GM12874 (cell line): ENCODE measurements around the gene ZNF362.

Experiments
- TF ChIP-seq, protein P1 (sequence below): IDR thresholded peaks from 2 replicates; pipeline ENCODE4 v1.5.1; 2011; ENCODE audit warnings: low read depth, mild to moderate bottlenecking, control low read depth, low read length, moderate library complexity; ENCODE audit not compliant: insufficient read depth

The ZNF362 gene

DNA sequence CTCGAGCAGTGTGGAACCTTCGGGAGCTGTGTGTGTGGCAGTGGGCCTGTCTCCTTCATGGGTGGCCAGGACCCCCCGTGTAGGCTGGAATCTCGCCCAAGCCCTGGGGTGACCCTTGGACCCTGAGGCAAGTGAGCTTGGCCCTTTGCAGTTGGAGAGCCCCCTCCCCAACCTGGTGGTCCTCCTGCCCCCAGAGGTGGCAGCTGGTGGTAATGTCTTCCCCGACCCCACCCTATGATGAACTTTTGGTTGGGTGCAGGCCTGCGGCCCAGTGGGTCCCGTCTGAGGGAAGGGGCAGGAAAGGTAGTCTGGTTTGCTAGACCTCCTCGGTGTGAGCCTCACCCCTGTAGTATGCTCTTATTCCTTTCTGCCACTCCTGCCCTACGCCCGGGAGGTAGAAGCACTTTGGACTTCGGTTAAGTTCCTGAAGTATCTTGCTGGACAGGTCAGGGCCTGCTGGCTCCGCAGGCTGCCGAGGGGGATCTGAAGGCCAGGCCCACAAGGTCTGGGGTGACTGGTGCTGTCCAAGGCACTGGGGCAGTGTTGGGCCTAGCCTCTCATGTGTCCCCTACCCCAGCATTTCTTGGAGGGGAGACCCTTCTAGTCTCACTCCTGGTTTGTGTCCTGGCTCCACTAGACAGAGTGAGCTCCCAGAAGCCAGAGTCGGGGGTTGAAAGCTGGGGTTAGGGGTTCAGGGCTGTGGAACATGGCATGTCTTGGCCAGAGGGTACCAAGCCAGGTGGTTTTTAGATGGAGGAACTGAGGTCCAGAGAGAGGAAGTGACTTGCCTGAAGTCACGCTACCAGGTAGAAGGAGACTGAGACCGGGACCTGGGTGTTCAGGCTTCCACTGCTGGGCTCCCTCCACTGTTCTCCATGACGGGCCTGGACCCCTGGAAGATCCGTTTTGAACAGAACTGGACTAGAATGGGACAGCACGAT is 1.8 kb downstream of the ZNF362 start:
- TF ChIP-seq, protein P1, sequence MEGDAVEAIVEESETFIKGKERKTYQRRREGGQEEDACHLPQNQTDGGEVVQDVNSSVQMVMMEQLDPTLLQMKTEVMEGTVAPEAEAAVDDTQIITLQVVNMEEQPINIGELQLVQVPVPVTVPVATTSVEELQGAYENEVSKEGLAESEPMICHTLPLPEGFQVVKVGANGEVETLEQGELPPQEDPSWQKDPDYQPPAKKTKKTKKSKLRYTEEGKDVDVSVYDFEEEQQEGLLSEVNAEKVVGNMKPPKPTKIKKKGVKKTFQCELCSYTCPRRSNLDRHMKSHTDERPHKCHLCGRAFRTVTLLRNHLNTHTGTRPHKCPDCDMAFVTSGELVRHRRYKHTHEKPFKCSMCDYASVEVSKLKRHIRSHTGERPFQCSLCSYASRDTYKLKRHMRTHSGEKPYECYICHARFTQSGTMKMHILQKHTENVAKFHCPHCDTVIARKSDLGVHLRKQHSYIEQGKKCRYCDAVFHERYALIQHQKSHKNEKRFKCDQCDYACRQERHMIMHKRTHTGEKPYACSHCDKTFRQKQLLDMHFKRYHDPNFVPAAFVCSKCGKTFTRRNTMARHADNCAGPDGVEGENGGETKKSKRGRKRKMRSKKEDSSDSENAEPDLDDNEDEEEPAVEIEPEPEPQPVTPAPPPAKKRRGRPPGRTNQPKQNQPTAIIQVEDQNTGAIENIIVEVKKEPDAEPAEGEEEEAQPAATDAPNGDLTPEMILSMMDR: no peak

DNA sequence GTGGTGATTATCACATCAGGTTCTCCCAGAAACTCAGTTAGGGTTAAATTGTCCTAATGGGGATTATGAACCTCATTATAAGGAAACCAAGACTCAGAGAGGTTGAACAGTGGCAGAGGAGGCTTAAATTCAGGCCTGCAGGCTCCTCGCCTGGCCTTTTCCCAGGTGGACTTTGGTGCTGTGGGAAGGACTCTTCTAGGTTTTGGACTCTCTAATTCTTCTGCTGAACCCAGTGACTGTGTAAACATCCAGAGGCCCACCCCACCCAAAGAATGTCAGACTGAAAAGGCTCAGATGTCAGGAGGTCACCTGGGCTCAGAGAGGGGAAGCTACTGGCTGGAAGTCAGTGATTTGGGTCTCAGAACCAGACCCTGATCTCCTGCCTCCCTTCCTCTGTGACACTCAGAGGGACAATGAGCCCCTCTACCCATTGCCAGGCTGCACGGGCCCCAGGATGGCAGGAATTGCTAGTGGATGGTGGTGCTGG is 2.5 kb downstream of the ZNF362 start:
- TF ChIP-seq, protein P1: no peak

DNA sequence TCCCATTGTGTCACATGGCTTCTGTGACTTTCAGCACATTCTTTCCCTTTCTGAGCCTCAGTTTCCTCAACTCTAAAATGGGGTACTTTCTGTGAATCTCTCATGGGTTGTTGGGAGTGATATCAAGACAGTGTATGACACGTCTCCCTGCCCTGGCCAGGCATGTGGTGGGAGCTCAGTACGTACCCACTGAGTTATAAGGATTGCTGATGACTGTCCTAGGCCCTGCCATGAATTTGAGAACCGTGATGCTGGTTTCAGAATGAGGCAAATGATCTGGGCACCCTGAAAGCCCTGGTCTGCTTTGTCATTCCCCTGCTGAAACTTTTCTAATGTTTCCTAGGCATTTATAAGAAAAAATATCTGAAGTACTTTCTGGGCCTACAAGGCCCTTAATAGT is 3.6 kb downstream of the ZNF362 start:
- TF ChIP-seq, protein P1: no peak

DNA sequence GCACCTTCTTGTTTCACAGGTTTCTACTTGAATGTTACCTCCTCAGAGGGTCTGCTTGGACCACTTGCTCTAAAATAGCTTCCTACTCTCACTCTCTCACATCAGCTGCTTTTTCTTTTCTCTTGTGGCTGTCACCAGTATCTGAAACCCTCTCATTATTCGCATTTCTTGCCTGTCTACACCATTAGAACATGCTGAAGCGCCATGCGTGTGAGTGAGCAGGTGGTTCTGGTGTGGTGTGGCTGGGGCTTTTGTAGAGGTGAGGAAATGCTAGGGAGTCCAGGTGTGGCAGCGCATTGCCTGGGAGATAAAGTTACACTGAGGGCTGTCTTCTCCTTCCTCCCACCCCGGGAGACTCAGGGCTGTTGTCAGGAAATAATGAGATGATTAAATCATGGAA is 4.1 kb downstream of the ZNF362 start:
- TF ChIP-seq, protein P1: no peak

DNA sequence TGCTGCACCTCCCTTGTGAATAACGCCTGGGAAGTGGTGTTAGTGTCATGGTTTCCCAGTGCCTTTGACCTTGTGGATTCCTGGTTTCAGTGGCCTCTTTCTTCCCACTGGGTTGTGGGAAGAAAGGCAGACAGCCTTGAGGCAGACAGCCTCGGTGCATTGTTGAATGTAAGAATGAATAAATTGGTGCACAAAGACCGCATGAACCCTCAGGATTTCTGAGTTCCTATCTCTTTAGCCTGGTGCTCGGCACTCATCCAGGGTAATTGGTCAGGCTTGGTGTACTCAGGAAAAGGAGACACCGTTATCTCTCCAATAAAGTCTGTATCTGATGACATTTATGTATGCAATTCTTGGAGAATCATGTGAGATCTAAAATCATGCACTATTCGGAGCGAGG is 5.1 kb downstream of the ZNF362 start:
- TF ChIP-seq, protein P1: no peak

DNA sequence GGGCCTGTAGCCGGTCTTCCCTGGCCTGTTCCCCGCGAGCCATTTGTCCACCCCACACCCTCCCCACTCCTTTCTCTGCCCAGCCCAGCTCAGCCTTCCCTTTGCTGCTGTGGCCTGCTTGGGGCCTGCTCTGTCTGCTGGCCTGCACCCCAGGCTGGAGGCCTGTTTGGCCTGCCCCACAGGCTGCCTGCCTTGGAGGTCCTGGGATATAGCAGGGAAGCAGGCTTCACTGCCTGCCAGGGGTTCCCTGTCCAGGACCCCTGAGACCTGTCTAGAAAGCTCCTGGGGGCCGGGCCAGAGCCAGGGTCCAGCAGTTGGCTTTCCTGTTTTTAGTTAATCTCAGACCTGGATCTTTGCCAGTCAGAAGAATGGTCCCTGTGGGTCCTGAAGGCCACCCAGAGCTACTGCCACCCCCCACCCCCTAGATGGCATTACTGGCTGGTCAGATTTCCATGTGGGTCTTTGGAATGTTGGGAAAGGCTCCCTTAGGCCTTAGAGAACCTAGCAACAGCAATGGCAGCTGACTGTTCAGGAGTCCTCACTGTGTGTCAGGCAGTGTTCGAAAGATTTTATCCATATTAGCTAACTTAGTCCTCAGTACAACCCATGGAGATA is 7.7 kb downstream of the ZNF362 start:
- TF ChIP-seq, protein P1: no peak

DNA sequence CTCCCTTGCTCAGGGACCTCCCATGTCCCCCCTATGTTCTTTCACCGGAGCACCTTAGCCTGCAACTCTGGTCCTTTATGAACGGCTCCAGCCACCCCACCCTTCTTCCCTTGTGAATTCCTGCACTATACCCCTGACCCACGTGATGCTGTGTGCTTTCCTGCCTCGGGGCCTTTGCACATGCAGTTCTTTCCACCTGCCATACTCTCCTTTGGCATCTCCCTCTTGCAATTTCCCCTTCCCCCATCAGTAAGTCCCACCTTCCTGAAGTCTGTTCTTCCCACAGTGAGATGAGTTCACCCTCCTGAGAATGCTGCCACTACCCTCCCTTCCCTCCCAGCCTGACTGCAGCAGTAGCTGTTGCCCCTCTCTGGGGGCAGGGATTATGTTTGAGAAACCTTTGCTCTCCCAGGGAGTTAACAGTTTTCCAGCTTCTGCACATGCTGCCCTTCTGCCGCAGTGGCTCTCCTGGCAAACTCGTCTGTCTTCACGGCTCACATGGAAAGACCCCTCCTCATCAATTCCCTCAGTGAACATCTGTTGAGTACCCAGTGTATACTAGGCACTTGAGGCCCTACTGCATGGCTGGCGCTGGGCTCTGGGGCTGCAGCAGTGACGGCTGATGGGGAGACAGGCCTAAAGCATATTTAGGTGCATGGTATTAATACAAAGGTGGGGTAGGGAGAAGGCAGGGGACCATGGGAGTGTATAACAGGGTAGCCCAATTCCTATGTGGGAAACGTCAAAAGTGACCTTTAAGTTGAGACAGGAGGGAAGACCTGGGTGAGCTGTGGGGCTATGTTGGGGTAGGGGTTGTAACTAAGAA is 9.7 kb downstream of the ZNF362 start:
- TF ChIP-seq, protein P1: no peak
